Vagina (tissue), 2 donors: ENCODE measurements around the gene DLG3.

ENCODE experiments used
- POLR2AphosphoS5 ChIP-seq, 2 donors: sonication (generic); formaldehyde crosslinking; IDR thresholded peaks; one replicate each; pipeline ENCODE4 v1.9.0; 2017; ENCODE audit warnings: antibody characterized with exemption in 2 of 2, mild to moderate bottlenecking in 2 of 2, low read depth in 1 of 2; ENCODE audit not compliant: insufficient read depth in 1 of 2
- TF ChIP-seq, protein P1 (sequence below), 3 experiments: fragments of 450-650 bp in 2 of 3; fragments of 200-600 bp in 1 of 3; sonication (generic) in 1 of 3; IDR thresholded peaks; one replicate each; pipeline ENCODE4 v1.5.1; 2017 to 2019; ENCODE audit warnings: antibody characterized with exemption in 3 of 3, mild to moderate bottlenecking in 2 of 3, moderate library complexity in 2 of 3

GRCh38 chrX:70437011-70437410 lies 7.6 kb upstream of the DLG3 start:
- no peak for TF ChIP-seq POLR2AphosphoS5 (IDR thresholded peaks at IDR 0.05; ENCODE audit: insufficient read depth in 1 of 2, low read depth in 1 of 2)
- TF ChIP-seq, protein P1, sequence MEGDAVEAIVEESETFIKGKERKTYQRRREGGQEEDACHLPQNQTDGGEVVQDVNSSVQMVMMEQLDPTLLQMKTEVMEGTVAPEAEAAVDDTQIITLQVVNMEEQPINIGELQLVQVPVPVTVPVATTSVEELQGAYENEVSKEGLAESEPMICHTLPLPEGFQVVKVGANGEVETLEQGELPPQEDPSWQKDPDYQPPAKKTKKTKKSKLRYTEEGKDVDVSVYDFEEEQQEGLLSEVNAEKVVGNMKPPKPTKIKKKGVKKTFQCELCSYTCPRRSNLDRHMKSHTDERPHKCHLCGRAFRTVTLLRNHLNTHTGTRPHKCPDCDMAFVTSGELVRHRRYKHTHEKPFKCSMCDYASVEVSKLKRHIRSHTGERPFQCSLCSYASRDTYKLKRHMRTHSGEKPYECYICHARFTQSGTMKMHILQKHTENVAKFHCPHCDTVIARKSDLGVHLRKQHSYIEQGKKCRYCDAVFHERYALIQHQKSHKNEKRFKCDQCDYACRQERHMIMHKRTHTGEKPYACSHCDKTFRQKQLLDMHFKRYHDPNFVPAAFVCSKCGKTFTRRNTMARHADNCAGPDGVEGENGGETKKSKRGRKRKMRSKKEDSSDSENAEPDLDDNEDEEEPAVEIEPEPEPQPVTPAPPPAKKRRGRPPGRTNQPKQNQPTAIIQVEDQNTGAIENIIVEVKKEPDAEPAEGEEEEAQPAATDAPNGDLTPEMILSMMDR (IDR thresholded peaks at IDR 0.05): no peak
